ENCODE data around the gene GPC3.

DNA sequence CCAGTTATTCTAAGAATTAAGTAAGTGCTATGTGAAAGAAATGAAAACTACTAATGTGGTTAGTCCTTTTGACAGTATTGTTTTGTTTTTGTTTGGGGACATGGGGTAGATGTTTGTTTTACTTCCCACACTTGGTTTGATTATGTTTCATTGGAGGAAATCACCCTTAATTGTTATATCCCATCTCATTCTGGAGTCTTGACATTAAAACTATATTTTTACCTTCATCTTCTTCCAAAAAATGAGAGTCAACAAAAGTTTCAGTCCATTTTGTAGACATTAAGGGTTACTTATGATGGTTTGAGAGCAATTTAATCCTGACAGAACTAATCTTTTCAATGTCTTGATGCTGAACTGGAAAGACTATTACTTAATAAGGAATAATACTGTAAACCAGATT, 108.7 kb downstream of the GPC3 start:
- TF ChIP-seq, protein P1, sequence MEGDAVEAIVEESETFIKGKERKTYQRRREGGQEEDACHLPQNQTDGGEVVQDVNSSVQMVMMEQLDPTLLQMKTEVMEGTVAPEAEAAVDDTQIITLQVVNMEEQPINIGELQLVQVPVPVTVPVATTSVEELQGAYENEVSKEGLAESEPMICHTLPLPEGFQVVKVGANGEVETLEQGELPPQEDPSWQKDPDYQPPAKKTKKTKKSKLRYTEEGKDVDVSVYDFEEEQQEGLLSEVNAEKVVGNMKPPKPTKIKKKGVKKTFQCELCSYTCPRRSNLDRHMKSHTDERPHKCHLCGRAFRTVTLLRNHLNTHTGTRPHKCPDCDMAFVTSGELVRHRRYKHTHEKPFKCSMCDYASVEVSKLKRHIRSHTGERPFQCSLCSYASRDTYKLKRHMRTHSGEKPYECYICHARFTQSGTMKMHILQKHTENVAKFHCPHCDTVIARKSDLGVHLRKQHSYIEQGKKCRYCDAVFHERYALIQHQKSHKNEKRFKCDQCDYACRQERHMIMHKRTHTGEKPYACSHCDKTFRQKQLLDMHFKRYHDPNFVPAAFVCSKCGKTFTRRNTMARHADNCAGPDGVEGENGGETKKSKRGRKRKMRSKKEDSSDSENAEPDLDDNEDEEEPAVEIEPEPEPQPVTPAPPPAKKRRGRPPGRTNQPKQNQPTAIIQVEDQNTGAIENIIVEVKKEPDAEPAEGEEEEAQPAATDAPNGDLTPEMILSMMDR (IDR thresholded peaks at IDR 0.05) = no peak
- TF ChIP-seq POLR2A (IDR thresholded peaks at IDR 0.05) = no peak
- TF ChIP-seq POLR2AphosphoS5 (IDR thresholded peaks at IDR 0.05) = no peak
